H1 (cell line): ENCODE data around the gene BCL2. TPM values are rescaled to one million over a fixed set of nuclear protein-coding genes. Genes with fewer than 3 reads are reported as not detected.

Source experiments
- FOSL1 ChIP-seq: IDR thresholded peaks from 2 replicates; pipeline ENCODE4 v1.6.1; 2011; ENCODE audit warnings: mild to moderate bottlenecking, low read depth, low read length, moderate library complexity; ENCODE audit not compliant: insufficient read depth
- GABPA ChIP-seq: IDR thresholded peaks from 2 replicates; pipeline ENCODE4 v1.6.1; 2011; ENCODE audit warnings: mild to moderate bottlenecking, low read length, moderate library complexity, borderline replicate concordance; ENCODE audit not compliant: insufficient read depth
- JUND ChIP-seq: IDR thresholded peaks from 2 replicates; pipeline ENCODE4 v1.6.1; 2011; ENCODE audit warnings: mild to moderate bottlenecking, improper control_type of control experiment, low read length
- KDM1A ChIP-seq: fragments of 200-600, 300-600 bp; sonication (generic); IDR thresholded peaks from 2 replicates; pipeline ENCODE4 v1.7.1; 2016; ENCODE audit warnings: mild to moderate bottlenecking, low read length, borderline replicate concordance
- MAX ChIP-seq: IDR thresholded peaks from 2 replicates; pipeline ENCODE4 v1.6.1; 2012; ENCODE audit warnings: inconsistent platforms
- PHF8 ChIP-seq: fragments of 200-600 bp; sonication (generic); conservative IDR thresholded peaks from 2 replicates; pipeline ENCODE4 v1.7.1; 2012; ENCODE audit warnings: low read depth, mild to moderate bottlenecking, inconsistent platforms, low read length, moderate library complexity
- SIX5 ChIP-seq: IDR thresholded peaks from 2 replicates; pipeline ENCODE4 v1.6.1; 2011; ENCODE audit warnings: mild to moderate bottlenecking, low read depth, low read length
- TBP ChIP-seq: IDR thresholded peaks from 2 replicates; pipeline ENCODE4 v1.6.1; 2011; ENCODE audit warnings: low read depth, low read length, improper control_type of control experiment
- TCF12 ChIP-seq: IDR thresholded peaks from 2 replicates; pipeline ENCODE4 v1.6.1; 2011; ENCODE audit warnings: low read depth, mild to moderate bottlenecking, low read length
- TEAD4 ChIP-seq: IDR thresholded peaks from 2 replicates; pipeline ENCODE4 v1.6.1; 2012; ENCODE audit warnings: low read depth, low read length, inconsistent platforms, mixed read lengths
- polyA plus RNA-seq, 7 experiments: library from polyadenylated mRNA; depleted of rRNA in 3 of 7; stranded (reverse) in 5 of 7; unstranded in 2 of 7; fragments of >200 nt in 5 of 7; fragments of 200-250 nt in 2 of 7; gene quantifications; 1 replicate in 5 of 7; 2 replicates in 1 of 7; 4 replicates in 1 of 7; pipeline versions ENCODE4 v1.2.1 to v1.2.3, GENCODE V29; 2011 to 2013; ENCODE audit warnings: missing spikeins in 2 of 7, mixed read lengths in 2 of 7
- total RNA-seq: library from RNA; stranded (reverse); fragmentation: NEBNext Ultra II Directional; extraction: Animal tissue kit (Norgen Biotek cat#: 25700); gene quantifications from 2 replicates; pipeline ENCODE4 v1.2.1, GENCODE V29; 2021
- TF ChIP-seq, protein P1 (sequence below): IDR thresholded peaks from 2 replicates; pipeline ENCODE4 v1.6.1; 2011; ENCODE audit warnings: low read length, improper control_type of control experiment

The BCL2 gene
- total and polyA plus RNA-seq, 2 of the 8 experiments (the other 6 are each of a cell fraction or from before 2014, with no cell fraction given): 0.59 to 4.5 TPM

DNA sequence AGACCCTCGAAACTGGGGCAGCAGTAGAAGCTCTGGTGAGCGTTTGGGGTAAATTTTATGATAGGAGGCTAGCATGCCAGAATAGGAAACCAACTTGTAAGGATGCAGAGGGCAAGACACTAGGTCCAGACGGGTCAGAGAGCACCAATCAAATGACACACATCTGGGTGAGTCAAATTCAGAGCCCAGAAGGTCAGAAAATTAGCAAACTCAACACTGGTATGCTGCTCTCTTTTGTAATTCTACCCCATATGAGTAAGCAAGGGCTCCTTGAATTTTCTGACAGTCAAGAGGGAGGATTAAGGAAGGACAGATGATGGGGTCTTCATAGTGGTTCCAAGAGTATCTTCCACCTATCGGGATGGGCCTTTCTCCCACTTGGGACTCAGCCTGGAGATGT lies 209.8 kb downstream of the BCL2 start (continued):
- TF ChIP-seq, protein P1, sequence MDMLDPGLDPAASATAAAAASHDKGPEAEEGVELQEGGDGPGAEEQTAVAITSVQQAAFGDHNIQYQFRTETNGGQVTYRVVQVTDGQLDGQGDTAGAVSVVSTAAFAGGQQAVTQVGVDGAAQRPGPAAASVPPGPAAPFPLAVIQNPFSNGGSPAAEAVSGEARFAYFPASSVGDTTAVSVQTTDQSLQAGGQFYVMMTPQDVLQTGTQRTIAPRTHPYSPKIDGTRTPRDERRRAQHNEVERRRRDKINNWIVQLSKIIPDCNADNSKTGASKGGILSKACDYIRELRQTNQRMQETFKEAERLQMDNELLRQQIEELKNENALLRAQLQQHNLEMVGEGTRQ: no peak
- no peak for TF ChIP-seq TCF12
- no peak for TF ChIP-seq MAX
- no peak for TF ChIP-seq FOSL1
- TF ChIP-seq TBP: no peak
- no peak for TF ChIP-seq JUND
- no peak for TF ChIP-seq GABPA
- TF ChIP-seq KDM1A: no peak
- no peak for TF ChIP-seq TEAD4
- no peak for TF ChIP-seq PHF8
- no peak for TF ChIP-seq SIX5
- TF ChIP-seq, all 59 proteins: peak for 0
